H1 (cell line): ENCODE data around the gene GNAI2. TPM values are rescaled to one million over a fixed set of nuclear protein-coding genes. Genes with fewer than 3 reads are reported as not detected.

ENCODE experiments used
- HDAC2 ChIP-seq, 2 experiments: fragments of 300-600 bp in 1 of 2; sonication (generic) in 1 of 2; IDR thresholded peaks; 2 replicates each; pipeline ENCODE4 v1.6.1; 2011 to 2012; ENCODE audit warnings: low read depth in 2 of 2, low read length in 2 of 2, mild to moderate bottlenecking in 2 of 2, moderate library complexity in 2 of 2, borderline replicate concordance in 1 of 2, inconsistent platforms in 1 of 2
- polyA plus RNA-seq, 7 experiments: library from polyadenylated mRNA; depleted of rRNA in 3 of 7; stranded (reverse) in 5 of 7; unstranded in 2 of 7; fragments of >200 nt in 5 of 7; fragments of 200-250 nt in 2 of 7; gene quantifications; 1 replicate in 5 of 7; 2 replicates in 1 of 7; 4 replicates in 1 of 7; pipeline versions ENCODE4 v1.2.1 to v1.2.3, GENCODE V29; 2011 to 2013; ENCODE audit warnings: missing spikeins in 2 of 7, mixed read lengths in 2 of 7
- total RNA-seq: library from RNA; stranded (reverse); fragmentation: NEBNext Ultra II Directional; extraction: Animal tissue kit (Norgen Biotek cat#: 25700); gene quantifications from 2 replicates; pipeline ENCODE4 v1.2.1, GENCODE V29; 2021

The GNAI2 gene
- total and polyA plus RNA-seq, 2 of the 8 experiments (the other 6 are each of a cell fraction or from before 2014, with no cell fraction given), result 168 to 539 TPM

DNA sequence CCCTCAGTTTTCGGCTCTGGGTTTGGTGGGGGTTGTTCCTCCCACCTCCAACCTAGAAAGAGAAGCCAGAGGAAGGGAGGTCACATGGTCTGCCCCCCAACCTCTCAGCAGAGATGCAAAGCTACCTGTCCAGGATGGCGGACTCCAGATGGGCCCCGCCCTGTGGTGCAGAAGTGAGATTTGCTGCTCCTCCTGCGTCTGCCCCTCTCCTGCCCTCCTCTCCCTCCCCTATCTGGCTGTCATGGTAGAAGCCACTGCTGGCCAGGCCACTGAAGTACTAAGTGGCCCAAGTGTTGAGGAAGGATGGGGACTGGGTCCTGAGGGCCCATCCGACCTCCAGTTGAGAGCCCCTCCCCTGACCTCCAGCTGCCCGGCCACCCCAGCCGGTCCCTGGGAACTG, 30.8 kb downstream of the GNAI2 start (continued):
- no peak for TF ChIP-seq HDAC2 (IDR thresholded peaks at IDR 0.05; ENCODE audit: borderline replicate concordance in 1 of 2, low read depth in 2 of 2, low read length in 2 of 2)
